NCI-H2196 (cell line): ENCODE data around the gene SEMA6A.

Experiments
- DNase-seq: peaks from one replicate; lab custom pipeline; 2025; ENCODE audit not compliant: unreplicated experiment; lab: John Stamatoyannopoulos, UW

SEMA6A gene

GRCh38 chr5:116574367-116575325, at the start of gene SEMA6A:
Gene SEMA6A, minus strand, starts transcription at chr5:116574823. Its CDS starts 69,879 bp downstream, at chr5:116504944.
- DNase-seq, result peak; percentile 54

GRCh38 chr5:116622375-116623050, 47.9 kb upstream of the SEMA6A start:
- no peak for DNase-seq

- no peak for DNase-seq
These were observed 47.0 kb upstream of the SEMA6A start for GRCh38 chr5:116621599-116621998.

GRCh38 chr5:116616876-116617275, 42.3 kb upstream of the SEMA6A start:
- DNase-seq, result no peak

GRCh38 chr5:116614603-116614920, 39.9 kb upstream of the SEMA6A start:
- DNase-seq, result no peak

- DNase-seq, result no peak
These were observed 38.8 kb upstream of the SEMA6A start for GRCh38 chr5:116613445-116613844.

- no peak for DNase-seq
These were observed 37.8 kb upstream of the SEMA6A start for GRCh38 chr5:116612431-116612830.

- DNase-seq, result no peak
These were observed 30.9 kb upstream of the SEMA6A start for GRCh38 chr5:116605310-116606070.

GRCh38 chr5:116604805-116605204, 30.2 kb upstream of the SEMA6A start:
- DNase-seq, result no peak

- DNase-seq, result no peak
These were observed 26.3 kb upstream of the SEMA6A start for GRCh38 chr5:116600876-116601275.

- DNase-seq, result no peak
These were observed 24.3 kb upstream of the SEMA6A start for GRCh38 chr5:116598911-116599310.

GRCh38 chr5:116595498-116595897, 20.9 kb upstream of the SEMA6A start:
- DNase-seq, result no peak

GRCh38 chr5:116593340-116593739, 18.7 kb upstream of the SEMA6A start:
- no peak for DNase-seq

GRCh38 chr5:116585227-116585626, 10.6 kb upstream of the SEMA6A start:
- DNase-seq, result no peak

GRCh38 chr5:116583862-116584222, 9.2 kb upstream of the SEMA6A start:
- no peak for DNase-seq

GRCh38 chr5:116583085-116583861, 8.7 kb upstream of the SEMA6A start:
- no peak for DNase-seq

GRCh38 chr5:116581910-116582309, 7.3 kb upstream of the SEMA6A start:
- DNase-seq, result no peak

- no peak for DNase-seq
These were observed 4.5 kb upstream of the SEMA6A start for GRCh38 chr5:116579144-116579543.

- no peak for DNase-seq
These were observed 4.1 kb upstream of the SEMA6A start for GRCh38 chr5:116578676-116579075.

- no peak for DNase-seq
These were observed 2.6 kb upstream of the SEMA6A start for GRCh38 chr5:116577064-116577788.
